Kidney epithelial cell (primary cell): ENCODE data around the gene FOXP2. TPM values are rescaled to one million over a fixed set of nuclear protein-coding genes. Genes with fewer than 3 reads are reported as not detected.

Experiments used
- DNase-seq: peaks from one replicate; pipeline ENCODE4 v3.0.0-alpha.2; 2010; ENCODE audit warnings: low read depth
- H3K27me3 ChIP-seq: 2 replicates; pipeline ENCODE4 v1.6.0; 2011; ENCODE audit warnings: low read length; ENCODE audit not compliant: control insufficient read depth, insufficient read depth
- H3K36me3 ChIP-seq: 2 replicates; pipeline ENCODE4 v1.5.1; 2011; ENCODE audit warnings: low read length; ENCODE audit not compliant: control insufficient read depth, insufficient read depth
- H3K4me3 ChIP-seq: 2 replicates; pipeline ENCODE4 v1.5.1; 2011; ENCODE audit warnings: low read depth, mild to moderate bottlenecking, control low read depth, low read length
- total RNA-seq: library from RNA; depleted of rRNA; stranded (reverse); fragments of >200 nt; gene quantifications from 2 replicates; pipeline ENCODE4 v1.2.3, GENCODE V29; 2015
- TF ChIP-seq, protein P1 (sequence below): IDR thresholded peaks from 2 replicates; pipeline ENCODE4 v1.5.1; 2011; ENCODE audit warnings: mild to moderate bottlenecking, moderate library complexity, low read length, control low read depth, inconsistent platforms; ENCODE audit not compliant: insufficient read depth, poor library complexity, severe bottlenecking

FOXP2 gene
- total RNA-seq, 1 donor from 2014 or later: 0.25 TPM

DNA sequence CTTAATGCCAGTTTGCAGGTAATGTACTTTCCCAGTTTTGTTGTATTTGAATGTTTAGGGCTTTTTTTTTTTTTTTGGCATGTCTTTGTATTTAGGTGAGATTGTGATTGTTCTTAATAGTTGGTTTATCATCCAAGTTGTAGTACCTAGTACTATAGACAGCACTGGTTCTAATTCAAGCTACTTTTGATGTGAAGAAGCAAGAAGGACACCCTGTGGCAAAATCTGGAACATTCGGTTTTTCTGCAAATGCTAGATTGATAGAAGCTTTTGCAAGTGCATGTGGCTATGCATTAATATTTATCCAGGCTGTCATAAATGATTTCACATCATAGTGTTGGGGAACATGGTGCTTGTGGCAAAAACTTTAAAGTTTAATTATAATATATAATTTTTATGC, 248.9 kb downstream of the FOXP2 start:
- no peak overlapping the region for H3K4me3 ChIP-seq
- TF ChIP-seq, protein P1, sequence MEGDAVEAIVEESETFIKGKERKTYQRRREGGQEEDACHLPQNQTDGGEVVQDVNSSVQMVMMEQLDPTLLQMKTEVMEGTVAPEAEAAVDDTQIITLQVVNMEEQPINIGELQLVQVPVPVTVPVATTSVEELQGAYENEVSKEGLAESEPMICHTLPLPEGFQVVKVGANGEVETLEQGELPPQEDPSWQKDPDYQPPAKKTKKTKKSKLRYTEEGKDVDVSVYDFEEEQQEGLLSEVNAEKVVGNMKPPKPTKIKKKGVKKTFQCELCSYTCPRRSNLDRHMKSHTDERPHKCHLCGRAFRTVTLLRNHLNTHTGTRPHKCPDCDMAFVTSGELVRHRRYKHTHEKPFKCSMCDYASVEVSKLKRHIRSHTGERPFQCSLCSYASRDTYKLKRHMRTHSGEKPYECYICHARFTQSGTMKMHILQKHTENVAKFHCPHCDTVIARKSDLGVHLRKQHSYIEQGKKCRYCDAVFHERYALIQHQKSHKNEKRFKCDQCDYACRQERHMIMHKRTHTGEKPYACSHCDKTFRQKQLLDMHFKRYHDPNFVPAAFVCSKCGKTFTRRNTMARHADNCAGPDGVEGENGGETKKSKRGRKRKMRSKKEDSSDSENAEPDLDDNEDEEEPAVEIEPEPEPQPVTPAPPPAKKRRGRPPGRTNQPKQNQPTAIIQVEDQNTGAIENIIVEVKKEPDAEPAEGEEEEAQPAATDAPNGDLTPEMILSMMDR: peak; percentile 9
- no peaks in the 10 kb centered on the region for H3K27me3 ChIP-seq
- no peaks in the 10 kb centered on the region for H3K36me3 ChIP-seq
- DNase-seq: no peak

GRCh38 chr7:114670676-114671075, 256.1 kb downstream of the FOXP2 start:
- TF ChIP-seq, protein P1: no peak
- no peaks in the 10 kb centered on the region for H3K27me3 ChIP-seq
- no peak for DNase-seq
- no peaks in the 10 kb centered on the region for H3K36me3 ChIP-seq
- no peak overlapping the region for H3K4me3 ChIP-seq

DNA sequence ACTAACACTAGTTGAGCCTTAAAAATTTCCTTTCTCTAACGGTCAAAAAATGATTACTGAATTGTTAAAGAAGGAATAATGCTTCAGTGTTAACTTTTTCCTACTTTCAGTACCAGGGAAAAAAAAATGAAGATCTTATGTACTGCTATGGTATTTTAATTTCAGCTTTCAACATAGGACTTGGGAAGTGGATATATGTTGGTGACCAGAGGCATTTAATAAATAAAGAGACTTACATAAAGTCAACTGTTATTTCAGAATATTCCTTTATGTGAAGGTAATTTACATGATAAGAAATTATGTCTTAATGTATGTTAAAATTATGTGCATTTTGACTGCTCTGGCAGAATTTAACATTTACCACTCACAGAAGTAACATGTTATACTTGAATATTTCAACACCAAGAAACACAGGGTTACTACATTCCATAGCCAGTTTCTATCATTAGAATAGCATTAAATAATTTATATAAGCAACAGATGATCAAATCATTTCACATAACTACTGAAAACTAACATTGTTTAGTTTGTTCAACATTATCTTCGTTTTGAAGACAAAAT, 257.0 kb downstream of the FOXP2 start:
- TF ChIP-seq, protein P1: no peak
- Histone ChIP-seq H3K36me3 (no peaks in the 10 kb centered on the region), H3K4me3 (no peak overlapping the region), H3K27me3 (no peaks in the 10 kb centered on the region)
- DNase-seq: no peak

GRCh38 chr7:114678116-114678515, 263.5 kb downstream of the FOXP2 start:
- no peaks in the 10 kb centered on the region for H3K36me3 ChIP-seq
- TF ChIP-seq, protein P1: no peak
- no peak for DNase-seq
- H3K4me3 ChIP-seq: no peak overlapping the region
- H3K27me3 ChIP-seq: no peaks in the 10 kb centered on the region

GRCh38 chr7:114687238-114687637, 272.6 kb downstream of the FOXP2 start:
- no peaks in the 10 kb centered on the region for H3K36me3 ChIP-seq
- DNase-seq: no peak
- H3K4me3 ChIP-seq: no peak overlapping the region
- TF ChIP-seq, protein P1: no peak
- H3K27me3 ChIP-seq: no peaks in the 10 kb centered on the region

- H3K36me3 ChIP-seq: no peaks in the 10 kb centered on the region
- TF ChIP-seq, protein P1: no peak
- DNase-seq: no peak
- H3K27me3 ChIP-seq: no peaks in the 10 kb centered on the region
- H3K4me3 ChIP-seq: no peak overlapping the region
These were observed 273.9 kb downstream of the FOXP2 start for GRCh38 chr7:114688443-114689055.
